ENCODE measurements around the gene TAGLN.
A peak's percentile ranks its signal among the peaks of the same experiment; 100 is the strongest.

TAGLN gene

DNA sequence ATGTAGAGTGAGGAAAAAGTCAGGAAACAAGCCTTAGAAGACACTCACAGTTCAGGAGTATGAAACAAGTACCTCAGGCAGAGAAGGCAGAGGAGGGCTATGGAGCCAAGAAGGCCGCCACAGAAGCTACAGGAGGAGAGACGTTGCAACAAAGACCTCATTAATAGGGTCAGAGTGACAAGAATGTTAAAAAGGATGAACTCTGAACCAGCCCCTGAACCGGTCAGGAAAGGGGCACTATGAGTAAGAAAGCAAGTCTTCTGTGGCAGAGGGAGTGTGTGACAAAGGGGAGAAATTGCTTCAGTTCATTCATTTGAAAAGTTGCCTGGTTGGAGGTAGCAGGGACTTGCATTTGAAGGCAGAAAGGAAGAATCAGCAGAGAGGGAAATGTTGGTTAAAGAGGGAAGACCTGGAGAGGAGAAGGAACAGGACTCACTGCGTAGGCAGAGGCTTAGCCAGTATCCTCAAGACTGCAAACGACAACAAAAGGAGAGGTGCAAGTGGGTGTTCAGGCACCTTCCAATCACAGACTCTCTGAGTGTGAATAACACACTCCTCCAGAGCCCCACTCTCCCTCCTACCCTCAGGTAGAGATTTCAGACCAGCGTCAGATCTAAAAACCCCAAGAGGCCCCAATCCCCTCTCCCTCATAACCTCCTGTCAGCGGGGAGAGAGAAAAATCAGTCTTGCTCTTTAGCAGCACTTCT is 15.4 kb downstream of the TAGLN start:
- DNase-seq (ENCODE audit: low read depth, low spot score) = no peak

DNA sequence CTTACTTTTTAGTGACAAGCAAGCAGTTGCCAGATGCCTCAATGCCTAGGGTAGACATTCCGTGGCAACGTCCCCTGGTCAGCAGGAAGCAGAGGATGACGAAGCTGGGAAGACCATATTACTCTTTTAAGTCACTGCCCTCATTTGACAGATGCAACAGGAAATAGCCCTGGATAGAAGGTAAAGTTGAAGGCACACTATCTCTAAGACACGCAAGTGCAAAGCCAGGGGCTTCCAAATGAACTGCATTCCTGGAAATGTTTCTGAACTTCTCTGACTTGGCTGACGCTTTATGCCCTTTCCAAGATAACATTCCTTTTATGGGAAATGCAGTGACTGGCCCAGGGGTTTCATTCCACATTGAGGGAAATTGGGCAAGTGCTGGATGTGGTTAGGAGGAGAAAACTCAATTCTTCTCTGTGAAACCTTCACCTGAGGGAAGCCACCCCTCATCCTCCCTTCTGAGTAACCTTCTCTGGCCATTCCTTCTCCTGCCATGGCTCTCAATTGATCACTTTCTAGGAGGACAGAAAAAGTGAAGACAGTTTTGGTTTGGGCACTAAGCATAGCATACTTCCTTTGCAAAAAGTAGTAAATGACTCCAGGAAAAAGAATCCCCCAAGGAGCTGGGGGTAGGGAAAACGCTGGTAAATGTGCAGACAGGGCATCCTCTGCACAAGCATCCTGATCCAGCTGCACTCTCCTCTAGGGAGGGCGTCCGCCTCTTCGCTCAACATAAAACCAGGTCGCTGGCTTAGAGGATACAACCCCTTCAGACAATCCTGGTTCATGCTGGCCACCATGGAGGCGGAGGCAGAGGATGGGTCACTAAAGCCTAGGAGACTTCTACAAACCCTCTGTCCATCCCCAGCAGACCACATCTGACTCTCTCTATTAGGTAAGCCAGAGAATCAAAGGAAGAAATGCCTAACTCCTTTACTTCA is 18.2 kb downstream of the TAGLN start:
- DNase-seq (ENCODE audit: low read depth, low spot score) = no peak

DNA sequence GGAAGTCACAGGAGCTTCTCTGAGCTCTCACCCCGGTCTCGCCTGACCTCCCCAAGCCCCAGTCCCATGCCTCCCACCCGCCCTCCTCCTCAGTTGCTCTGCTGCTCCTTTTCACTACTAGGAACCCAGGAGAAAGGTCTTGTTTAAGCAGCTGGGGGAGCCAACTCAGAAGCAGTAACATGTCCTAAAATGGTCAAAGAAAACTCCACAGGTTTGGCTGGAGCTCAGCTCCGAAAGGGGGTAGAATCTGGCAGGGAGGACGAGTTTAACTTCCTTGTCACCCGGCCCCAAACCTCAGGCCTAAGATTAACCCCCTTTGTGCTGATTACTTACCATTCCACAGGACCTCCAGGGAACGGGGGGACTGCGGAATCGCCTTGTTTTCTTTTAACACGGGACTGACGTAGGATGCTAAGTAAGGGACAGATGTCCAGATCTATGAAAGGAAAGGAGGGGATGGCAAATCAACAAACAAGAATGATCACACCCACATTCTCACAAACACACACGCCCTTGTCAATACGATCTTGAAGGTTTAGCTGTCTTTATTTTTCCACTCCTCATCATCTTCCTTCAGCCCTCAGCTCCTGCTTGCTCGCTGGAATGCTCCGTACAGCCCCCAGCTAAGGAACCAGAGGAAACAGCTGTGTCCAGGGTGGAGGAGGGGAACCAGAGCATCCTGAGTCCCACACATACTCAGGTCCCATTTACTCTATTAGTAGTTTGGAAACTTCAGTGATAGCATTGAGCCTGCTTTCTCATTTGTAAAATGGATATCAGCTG is 19.2 kb downstream of the TAGLN start:
- no peak for DNase-seq (ENCODE audit: low read depth, low spot score)

DNA sequence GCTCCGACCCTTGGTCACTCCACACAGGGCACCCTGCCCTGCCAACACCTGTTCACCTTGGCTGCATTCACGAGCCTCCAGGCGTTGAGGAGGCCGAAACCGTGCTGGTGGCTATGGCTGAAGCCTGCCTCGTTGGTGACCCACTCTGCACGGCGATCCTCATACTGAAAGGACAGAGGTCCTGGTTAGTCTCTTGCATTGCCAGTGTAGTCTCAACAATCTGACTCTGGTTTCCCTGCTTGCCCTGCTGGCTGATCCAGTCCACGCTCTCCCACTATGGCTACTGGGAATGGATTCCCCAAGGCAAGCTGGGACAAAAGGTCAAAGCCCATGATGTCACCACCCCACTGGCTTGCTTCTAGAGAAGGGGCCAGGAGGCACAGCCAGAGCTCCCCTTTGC is 19.8 kb downstream of the TAGLN start:
- DNase-seq (ENCODE audit: low read depth, low spot score) = no peak

DNA sequence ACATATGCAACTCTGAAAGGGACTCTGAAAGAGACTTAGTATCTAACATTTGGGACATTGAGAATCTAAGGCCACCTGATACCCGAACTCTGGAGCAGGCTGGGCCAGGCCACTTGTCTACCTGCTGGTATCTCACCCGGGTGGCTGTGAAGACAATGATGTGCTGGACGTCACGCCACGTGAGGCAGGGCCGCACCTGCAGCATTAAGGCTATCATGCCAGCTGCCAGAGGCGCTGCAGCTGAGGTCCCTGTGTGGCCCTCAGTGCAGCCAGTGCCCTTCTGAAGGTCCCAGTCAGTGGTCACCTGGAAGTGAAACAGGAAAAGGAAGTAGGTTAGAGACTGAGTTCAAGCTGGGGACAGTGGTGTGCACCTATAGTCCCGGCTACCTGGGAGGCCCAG is 20.3 kb downstream of the TAGLN start:
- no peak for DNase-seq (ENCODE audit: low read depth, low spot score)

DNA sequence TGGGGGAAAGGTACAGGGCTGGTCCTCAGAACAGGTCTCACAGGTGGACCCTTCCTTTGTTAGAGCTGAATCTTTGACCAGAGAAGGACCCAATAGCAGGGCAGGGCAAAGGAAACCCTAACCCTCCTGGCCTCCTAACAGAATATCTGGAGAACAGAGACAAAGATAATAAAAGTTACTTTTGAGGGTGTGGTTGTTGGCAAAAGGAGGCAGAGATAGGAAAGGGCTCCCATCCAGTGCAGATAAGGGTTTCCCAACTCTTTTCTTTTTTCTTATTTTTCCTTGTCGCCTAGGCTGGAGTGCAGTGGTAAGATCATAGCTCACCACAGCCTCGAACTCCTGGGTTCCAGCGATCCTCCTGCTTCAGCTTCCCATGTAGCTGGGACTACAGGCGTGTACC is 20.8 kb downstream of the TAGLN start:
- DNase-seq (ENCODE audit: low read depth, low spot score) = no peak

DNA sequence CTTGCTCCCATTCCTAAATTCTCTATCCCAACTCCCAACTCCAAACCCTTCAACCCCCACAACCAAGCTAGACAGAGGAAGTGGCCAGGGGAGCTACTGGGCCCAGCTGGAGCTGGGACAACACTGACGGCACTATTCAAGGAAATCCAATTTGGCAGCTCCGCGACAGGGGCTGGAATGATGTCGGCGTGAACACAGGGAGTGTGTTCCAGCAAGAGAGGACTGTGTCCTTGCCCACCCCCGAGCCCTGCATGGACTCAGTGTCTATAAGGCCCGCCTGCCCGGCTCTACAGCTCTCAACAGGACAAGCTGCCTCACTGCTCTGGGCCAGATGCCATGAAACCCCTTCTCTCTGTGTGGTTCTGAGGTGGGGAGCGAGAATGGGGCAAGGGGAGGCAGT is 21.4 kb downstream of the TAGLN start:
- no peak for DNase-seq (ENCODE audit: low read depth, low spot score)

DNA sequence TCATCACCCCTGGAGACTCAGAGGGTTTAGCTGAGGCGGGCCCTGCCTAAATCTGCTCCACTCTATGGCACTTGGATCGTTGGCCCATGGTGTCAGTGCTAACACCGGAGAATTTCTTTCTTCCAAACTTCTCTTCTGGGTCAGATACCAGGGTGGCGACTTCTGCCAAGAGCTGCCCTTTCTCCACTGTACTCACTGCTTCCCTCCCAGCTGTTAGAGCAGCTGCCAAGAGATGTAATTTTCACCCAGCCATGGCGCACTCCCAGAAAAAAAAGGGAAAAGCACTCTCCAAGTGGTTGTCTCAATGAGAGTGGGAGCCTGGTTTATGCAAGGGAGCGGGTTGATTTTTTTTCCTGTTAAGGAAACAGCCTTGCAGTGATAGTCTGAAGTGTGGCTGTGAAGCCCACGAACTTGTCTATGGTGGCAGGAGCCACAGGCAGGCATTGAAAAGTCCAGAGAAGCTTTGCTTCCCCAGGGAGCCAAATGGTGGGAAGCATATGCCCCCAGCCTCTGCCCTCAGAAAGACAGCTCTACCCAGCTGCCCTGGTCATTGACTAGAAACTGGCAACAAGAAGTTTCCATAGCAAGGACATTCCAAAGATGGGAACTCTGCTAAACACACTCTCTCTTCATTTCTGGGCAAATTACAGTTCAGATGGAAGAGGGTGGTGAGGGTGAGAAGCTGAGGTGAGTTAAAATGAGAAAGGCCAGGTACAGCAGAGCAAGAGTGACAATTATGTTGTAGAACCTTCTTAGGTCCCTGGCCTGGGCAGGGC is 22.0 kb downstream of the TAGLN start:
- DNase-seq (ENCODE audit: low read depth, low spot score) = no peak

DNA sequence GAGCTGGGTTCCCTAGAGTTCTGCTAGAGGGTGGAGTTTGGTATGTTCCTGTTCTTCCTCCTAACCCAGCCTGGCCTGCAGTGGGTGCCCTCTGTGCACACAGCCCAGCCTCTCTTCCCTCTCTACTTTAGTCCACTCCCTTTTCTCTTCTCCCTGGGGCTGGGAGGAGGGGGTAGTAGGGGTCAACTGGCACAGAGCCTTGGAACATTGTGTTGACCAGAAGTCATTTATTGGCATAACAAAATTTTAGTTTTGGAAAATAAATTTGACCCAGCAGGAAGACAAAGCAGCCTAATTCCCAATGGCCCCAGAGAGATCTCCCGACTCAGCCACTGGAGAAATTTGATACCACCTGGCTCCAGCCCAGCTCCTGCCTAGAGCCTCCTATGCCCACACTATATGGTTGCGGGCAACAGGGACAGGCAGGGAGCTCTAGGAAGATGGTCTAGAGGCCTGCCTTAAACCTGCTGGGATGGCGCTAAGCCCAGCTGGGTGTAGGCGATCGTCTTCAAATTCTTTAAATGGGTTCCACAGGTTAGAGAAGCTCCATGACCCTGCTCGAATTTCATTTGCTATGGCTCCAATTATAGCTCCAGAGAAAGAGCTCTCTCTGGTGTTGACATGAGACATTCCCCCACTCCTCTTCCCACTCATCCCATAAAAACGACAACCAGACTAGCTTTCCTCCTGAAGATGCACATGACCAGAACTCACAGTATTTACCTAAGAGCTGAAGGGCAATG is 22.8 kb downstream of the TAGLN start:
- no peak for DNase-seq (ENCODE audit: low read depth, low spot score)

DNA sequence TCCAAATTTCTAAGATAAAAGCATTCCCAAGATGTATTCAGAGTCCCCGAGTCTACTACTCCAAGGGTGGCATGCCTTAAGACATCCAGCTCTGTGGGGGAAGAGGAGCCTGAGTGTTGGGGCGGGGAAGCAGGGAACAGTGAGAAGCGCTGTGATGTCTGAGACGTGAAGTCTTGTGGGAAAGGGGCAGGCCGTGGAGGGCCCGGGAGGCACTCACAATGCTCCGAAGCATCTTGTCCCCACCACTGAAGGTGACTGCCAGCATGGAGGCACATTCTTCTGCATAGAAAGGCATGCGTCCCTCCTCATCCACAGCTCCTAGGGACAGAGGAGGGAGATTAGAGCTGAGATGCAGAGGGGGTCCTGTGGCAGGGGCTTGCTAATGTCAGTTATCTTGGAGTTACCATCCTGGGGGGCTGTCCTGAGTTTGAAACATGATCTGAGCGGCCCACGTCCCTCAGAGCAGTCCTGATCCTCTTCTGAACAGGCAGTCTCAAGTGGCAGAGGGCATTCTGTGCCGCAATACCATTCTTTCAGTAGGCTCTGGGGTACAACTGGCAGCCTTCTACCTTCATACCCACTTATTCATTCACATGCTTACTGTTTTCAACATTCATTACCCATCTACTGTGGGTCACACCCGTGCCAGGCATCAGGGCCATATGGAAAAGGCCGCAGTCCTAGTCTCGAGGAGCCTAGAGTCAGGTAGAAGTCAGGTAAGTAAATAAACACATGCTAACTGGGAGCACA is 24.0 kb downstream of the TAGLN start:
- DNase-seq (ENCODE audit: low read depth, low spot score) = no peak

DNA sequence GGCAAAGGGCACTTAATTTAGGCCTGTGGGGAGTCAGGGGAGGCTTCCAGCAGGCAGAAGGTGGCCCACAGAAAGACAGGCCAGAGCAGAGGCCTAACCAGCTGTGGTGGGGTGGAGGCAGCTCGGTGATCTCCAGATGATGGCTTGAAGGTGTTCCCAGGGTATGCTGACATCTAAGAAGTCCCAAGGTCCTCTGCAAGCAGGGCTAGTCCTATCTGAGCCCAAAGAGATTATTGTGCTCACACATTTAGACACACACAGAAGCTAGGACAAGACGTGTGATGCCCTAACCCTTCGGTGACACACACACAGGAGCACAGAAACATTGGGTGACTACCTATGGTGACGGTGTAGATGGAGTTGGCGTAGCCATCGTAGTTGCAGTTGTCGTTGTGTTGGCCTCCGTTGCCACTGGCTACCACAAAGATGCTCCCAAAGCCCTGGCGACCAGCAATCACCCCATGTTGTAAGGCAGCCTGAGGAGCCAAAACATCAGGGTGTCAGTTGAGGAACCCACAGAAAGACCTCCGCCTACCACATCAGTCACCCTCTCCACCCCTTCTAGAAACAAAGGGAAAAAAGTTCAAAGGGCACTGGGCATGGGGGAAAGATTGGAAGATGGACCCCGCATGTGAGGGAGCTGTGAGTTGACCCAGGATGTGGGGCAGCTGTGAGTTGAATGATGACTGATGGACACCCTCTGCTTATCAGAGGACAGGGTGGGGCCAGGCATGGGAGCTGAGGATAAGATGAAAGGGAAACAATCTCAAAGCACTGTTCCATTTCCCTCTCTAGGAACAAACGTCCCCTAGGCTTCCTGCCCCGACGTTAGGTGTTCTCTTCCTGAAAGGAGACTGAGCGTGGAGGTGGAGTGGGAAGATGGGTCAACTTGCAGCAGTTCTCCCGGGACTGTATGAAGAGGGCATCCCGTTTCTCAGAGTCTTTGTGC is 24.8 kb downstream of the TAGLN start:
- DNase-seq (ENCODE audit: low read depth, low spot score) = no peak

DNA sequence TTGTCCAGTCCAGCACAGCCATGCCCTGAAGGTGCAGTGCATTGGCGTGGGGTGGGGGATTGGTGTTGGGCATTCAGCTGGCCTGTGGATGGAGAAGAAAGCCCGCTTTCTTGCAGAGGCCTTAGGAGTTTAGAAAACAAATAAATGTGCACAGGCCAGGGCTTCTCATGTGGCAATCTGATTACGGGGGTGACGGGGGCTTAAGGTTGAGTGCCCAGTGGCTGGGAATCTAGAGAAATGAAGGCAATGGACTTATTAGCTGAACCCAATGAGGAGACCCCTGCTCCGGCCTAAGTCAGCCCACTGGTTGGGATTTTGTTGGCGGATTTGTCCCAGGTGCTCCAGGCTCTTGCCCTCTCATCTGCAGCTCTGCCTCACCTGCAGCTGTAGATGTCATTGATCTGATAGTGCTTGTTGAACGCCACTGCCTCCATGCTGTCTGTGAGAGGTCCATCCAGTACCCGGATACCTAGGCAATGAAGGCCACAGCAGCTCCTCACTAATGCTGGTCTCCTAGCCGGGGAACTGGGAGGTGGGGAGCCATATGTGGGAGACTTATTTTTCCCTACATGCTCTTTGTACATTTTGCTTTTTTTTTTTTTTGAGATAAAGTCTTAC is 26.5 kb downstream of the TAGLN start:
- DNase-seq (ENCODE audit: low read depth, low spot score) = no peak

DNA sequence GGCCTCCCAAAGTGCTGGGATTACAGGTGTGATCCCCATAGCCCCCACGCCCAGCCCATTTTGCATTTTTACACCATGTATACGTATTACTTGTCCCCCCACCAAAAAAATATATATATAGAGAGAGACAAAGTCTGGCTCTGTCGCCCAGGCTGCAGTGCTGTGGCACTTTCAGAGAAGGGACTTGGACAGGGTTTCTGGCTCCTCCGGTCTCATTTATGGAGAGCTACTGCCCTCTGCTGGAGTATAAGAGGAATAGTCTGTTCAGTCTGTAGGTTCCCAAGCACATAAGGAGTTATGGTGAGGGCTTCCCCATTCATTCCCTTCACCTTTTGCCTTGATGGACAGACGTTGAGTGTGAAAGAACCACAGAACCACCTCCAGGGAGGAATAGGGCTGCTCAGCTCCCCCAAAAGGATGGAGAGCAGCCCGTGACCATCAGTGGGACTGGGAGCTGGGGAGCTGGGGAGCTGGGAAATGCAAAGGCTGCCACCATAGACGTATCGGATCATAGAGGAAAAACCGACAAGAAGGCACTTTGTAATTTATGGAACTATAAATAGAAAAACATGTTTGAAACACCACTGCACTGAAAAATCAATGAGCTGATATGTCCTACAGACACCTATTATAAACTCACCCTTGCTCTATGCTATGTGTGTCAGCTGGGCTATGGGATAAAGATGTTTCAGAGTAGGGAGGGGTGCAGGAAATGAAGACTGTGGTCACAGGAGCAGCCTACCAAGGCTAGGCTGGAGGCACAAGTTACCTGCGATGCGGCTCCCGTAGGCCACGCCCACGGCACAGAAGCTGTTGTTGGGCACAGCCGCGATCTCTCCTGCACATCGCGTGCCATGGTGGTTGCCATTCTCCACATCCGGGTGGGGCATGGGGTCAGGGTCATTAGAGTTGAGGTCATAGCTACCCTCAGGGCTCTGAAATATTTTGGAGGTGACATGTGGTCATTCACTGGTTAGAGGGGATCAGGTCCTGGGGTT is 27.5 kb downstream of the TAGLN start:
- peak; percentile 42 for DNase-seq (ENCODE audit: low read depth, low spot score)

DNA sequence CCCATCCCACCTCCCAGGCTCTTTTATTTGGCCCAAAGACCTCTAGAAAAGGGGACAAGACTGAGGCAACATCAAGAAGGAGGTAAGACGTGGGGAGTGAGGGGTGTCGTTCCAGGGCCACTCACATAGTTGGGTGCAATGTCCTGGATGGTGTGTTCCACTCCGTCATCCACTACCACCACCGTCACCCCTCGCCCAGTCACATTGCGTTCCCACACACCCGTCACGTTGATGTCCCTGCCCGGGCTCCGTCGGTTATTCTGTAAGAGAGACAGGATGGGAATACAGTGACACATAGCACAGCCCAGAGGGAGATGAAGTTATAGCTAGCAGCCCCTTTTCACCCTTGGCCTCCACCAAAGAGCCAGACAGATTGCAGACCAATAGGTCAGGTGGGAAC is 28.9 kb downstream of the TAGLN start:
- no peak for DNase-seq (ENCODE audit: low read depth, low spot score)

DNA sequence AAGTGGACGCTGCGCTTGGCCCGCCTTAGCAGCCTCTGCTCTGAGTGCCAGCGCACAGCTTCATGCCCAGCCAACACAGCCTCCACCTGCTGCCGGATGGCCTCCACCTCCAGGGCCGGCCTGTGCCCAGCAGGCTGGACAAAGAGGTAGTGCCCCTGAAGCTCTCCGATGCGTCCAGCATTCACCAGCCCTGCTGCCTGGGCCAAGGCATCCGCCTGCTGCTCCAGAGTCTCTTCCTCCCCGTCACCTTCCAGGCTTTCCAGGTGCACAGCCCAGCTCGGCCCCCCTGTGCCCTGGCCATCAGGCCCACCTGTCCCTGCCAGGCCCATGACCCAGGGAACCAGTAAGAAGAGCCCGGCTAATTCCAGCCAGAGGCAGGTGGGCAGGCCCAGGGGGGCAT is 30.2 kb downstream of the TAGLN start:
- no peak for DNase-seq (ENCODE audit: low read depth, low spot score)

DNA sequence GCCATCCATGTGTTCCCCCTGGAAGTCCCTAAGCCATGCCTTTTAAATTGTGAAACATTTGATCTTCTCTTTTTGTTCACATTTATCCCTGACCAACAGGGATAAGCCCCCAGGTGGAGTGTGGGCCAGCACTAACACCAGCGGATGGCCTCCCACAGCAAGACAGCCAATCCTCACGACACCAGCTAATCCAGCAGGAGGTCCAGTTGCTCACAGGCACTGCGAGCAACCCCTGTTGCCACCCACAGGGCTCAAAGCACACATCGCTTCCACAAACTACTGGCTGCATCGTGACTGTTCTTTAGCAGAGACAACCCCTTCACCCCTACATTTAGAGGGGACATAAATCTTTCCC is 30.7 kb downstream of the TAGLN start:
- no peak for DNase-seq (ENCODE audit: low read depth, low spot score)

DNA sequence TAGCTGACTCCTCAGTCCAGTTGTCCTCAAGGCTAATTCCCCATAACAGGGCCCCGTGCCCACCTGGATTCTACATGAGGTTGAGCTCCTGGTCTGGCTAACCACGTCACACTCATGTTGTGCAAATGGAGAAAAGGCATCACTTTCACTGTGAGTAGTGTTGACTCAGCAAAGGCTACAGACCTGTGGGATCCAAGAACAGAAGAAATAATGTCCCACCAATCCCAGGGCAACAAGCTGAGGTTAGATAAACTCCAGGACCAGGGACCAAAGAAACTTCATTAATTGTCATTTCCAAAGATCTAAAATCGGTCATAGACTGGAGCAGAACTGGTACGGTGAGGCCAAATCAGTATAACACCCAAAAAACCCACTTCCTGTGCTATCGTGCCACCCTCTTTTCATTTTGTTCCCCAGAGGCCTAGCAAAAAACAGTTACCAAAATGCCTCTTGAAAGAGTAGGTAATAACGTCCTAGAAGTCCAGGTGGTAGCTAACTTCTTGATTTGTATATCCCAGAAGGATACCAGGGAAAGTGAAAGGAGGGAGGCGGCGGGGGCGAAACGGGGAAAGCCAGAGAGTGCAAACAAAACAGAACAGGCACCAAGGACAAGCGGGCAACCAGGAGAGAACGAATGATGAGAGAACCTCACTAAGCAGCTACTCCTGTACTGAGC is 31.3 kb downstream of the TAGLN start:
- no peak for DNase-seq (ENCODE audit: low read depth, low spot score)

All from iPS DF 19.7 (cell line).